Kidney (tissue), 14 donors: ENCODE data around the gene CNPY1. TPM values are rescaled to one million over a fixed set of nuclear protein-coding genes. Genes with fewer than 3 reads are reported as not detected.

Experiments
- DNase-seq, 5 donors: peaks; one replicate each; pipeline ENCODE4 v3.0.0-alpha.2; 2013 to 2020
- FAIRE-seq: peaks from 2 replicates; lab custom pipeline; 2012; peaks lifted over from hg19 to GRCh38; lab: Jason Lieb, UNC
- H3K27ac ChIP-seq, 2 donors: one replicate each; pipeline ENCODE4 v1.7.0; 2013; ENCODE audit warnings: low read depth in 2 of 2, low read length in 2 of 2, inconsistent platforms in 1 of 2
- H3K27me3 ChIP-seq: one replicate; pipeline ENCODE4 v1.7.1; 2013; ENCODE audit warnings: low read length, inconsistent platforms; ENCODE audit not compliant: control insufficient read depth, insufficient read depth
- H3K36me3 ChIP-seq, 3 donors: one replicate each; pipeline versions ENCODE4 v1.7.0 to v1.7.1; 2013; ENCODE audit warnings: low read length in 3 of 3, control low read depth in 1 of 3, inconsistent platforms in 1 of 3; ENCODE audit not compliant: insufficient read depth in 3 of 3, control insufficient read depth in 2 of 3
- H3K4me1 ChIP-seq, 3 donors: one replicate each; pipeline versions ENCODE4 v1.7.0 to v1.7.1; 2013; ENCODE audit warnings: low read length in 3 of 3, inconsistent platforms in 1 of 3, low read depth in 1 of 3; ENCODE audit not compliant: control insufficient read depth in 2 of 3, insufficient read depth in 2 of 3
- H3K4me3 ChIP-seq, 3 donors: one replicate each; pipeline versions ENCODE4 v1.7.0 to v1.8.1; 2013; ENCODE audit warnings: low read length in 3 of 3, control low read depth in 1 of 3, inconsistent platforms in 1 of 3
- H3K9ac ChIP-seq, 3 donors: one replicate each; pipeline versions ENCODE4 v1.7.0 to v1.7.1; 2013; ENCODE audit warnings: low read length in 3 of 3, control low read depth in 1 of 3, inconsistent platforms in 1 of 3
- H3K9me3 ChIP-seq, 3 donors: one replicate each; pipeline versions ENCODE4 v1.7.0 to v1.7.1; 2013; ENCODE audit warnings: low read length in 3 of 3, control low read depth in 1 of 3, inconsistent platforms in 1 of 3; ENCODE audit not compliant: control insufficient read depth in 2 of 3, insufficient read depth in 1 of 3
- CTCF ChIP-seq: IDR thresholded peaks from 3 replicates; pipeline ENCODE4 v1.5.1; 2012; ENCODE audit warnings: mild to moderate bottlenecking, moderate library complexity, borderline replicate concordance; ENCODE audit not compliant: insufficient read depth; ENCODE audit errors: extremely low read depth
- intact Hi-C: fragments of 100-400 bp; cut with DNase I; formaldehyde crosslinking; loops from one replicate; pipeline ENCODE4 v1.11.1; 2022
- polyA plus RNA-seq: library from polyadenylated mRNA; stranded (reverse); fragments of 350-450 nt; fragmentation: Illumina TruSeq; extraction: RNeasy Lipid Tissue Mini Kit (QIAGEN cat#74804); gene quantifications from one replicate; pipeline ENCODE4 v1.2.3, GENCODE V29; 2014; ENCODE audit warnings: low read depth, low replicate concordance; ENCODE audit not compliant: insufficient read depth
- total RNA-seq: library from RNA; stranded (reverse); fragmentation: NEBNext Ultra II Directional; extraction: Animal tissue kit (Norgen Biotek cat#: 25700); gene quantifications from one replicate; pipeline ENCODE4 v1.2.1, GENCODE V29; 2021
- donor health status: control.
- donor health status: control.
- donor health status: control.
- donor health status: control.
- donor health status: control.
- donor health status: DM: yes; HTN: yes; CAD: no.
- donor health status: Normal renal cell carcinoma (clear cell type).

Gene CNPY1
- total and polyA plus RNA-seq, 2 donors from 2014 or later = not detected

GRCh38 chr7:155591055-155591775 lies 44.9 kb upstream of the CNPY1 start:
- no peak for TF ChIP-seq CTCF
- Histone ChIP-seq H3K9ac (no peak overlapping the region), H3K4me3 (no peak overlapping the region), H3K4me1 (no peaks in the 10 kb centered on the region), H3K27me3 (no peaks in the 10 kb centered on the region), H3K36me3 (no peaks in the 10 kb centered on the region), H3K27ac (peak overlapping the region in 1 of 2 donors; percentile 36), H3K9me3 (no peaks in the 10 kb centered on the region)
- intact Hi-C loops = loop anchor here (10.0 kb wide), 1 partner anchor 184 kb away; no protein-coding TSS in a partner anchor
- no peak for FAIRE-seq
- DNase-seq = peak in 1 of 5 donors; percentile 66

- Histone ChIP-seq H3K36me3 (no peaks in the 10 kb centered on the region), H3K9me3 (no peaks in the 10 kb centered on the region), H3K4me3 (no peak overlapping the region), H3K4me1 (no peaks in the 10 kb centered on the region), H3K27ac (peak overlapping the region in 1 of 2 donors; percentile 36), H3K27me3 (no peaks in the 10 kb centered on the region), H3K9ac (no peak overlapping the region)
- FAIRE-seq (no peak), DNase-seq (peak in 4 of 5 donors; percentile 18 to 69 (median 22))
- intact Hi-C loops = loop anchor here (10.0 kb wide), 1 partner anchor 184 kb away; no protein-coding TSS in a partner anchor
- no peak for TF ChIP-seq CTCF
Observed at GRCh38 chr7:155590215-155591018, 44.1 kb upstream of the CNPY1 start.

GRCh38 chr7:155589001-155589980 lies 42.9 kb upstream of the CNPY1 start:
- Histone ChIP-seq H3K27me3 (no peaks in the 10 kb centered on the region), H3K9ac (no peak overlapping the region), H3K36me3 (no peaks in the 10 kb centered on the region), H3K4me1 (no peaks in the 10 kb centered on the region), H3K27ac (no peak overlapping the region), H3K9me3 (no peaks in the 10 kb centered on the region), H3K4me3 (no peak overlapping the region)
- FAIRE-seq (no peak), DNase-seq (peak in 1 of 5 donors; percentile 71)
- intact Hi-C loops = no loop called here
- TF ChIP-seq CTCF = no peak
